ENCODE results near the gene TMEM204.

Gene TMEM204

GRCh38 chr16:1571012-1571671 is 37.7 kb downstream of the TMEM204 start:
- ChIA-PET CTCF (interaction anchor here (0.7 to 1.0 kb wide), 2 partner anchors 10 to 436 kb away, joined by 3 read pairs; no protein-coding TSS in a partner anchor), POLR2A (ENCODE audit: low non-redundant PET) (no interaction called here)
- no peak for TF ChIP-seq CTCF (conservative IDR thresholded peaks at IDR 0.05; ENCODE audit: low read depth)

GRCh38 chr16:1572673-1573072 is 39.2 kb downstream of the TMEM204 start:
- CTCF ChIA-PET: no interaction called here
- no peak overlapping the region for H3K27ac ChIP-seq
- no peak for TF ChIP-seq CTCF (conservative IDR thresholded peaks at IDR 0.05; ENCODE audit: low read depth)
- DNase-seq (ENCODE audit: low spot score): no peak
- POLR2A ChIA-PET (ENCODE audit: low non-redundant PET): interaction anchor here (0.6 kb wide), 1 partner anchor 99 kb away, joined by 4 read pairs; no protein-coding TSS in a partner anchor

More at GRCh38 chr16:1571012-1571671, 37.7 kb downstream of the TMEM204 start:
- no peak overlapping the region for H3K27ac ChIP-seq
- DNase-seq (ENCODE audit: low spot score): no peak

GRCh38 chr16:1573301-1573700 is 39.8 kb downstream of the TMEM204 start:
- TF ChIP-seq CTCF (conservative IDR thresholded peaks at IDR 0.05; ENCODE audit: low read depth): no peak
- no peak for DNase-seq (ENCODE audit: low spot score)
- no peak overlapping the region for H3K27ac ChIP-seq
- ChIA-PET CTCF (no interaction called here), POLR2A (ENCODE audit: low non-redundant PET) (interaction anchor here (0.5 to 0.6 kb wide), 2 partner anchors 61 to 100 kb away, joined by 3 to 4 read pairs; no protein-coding TSS in a partner anchor)

DNA sequence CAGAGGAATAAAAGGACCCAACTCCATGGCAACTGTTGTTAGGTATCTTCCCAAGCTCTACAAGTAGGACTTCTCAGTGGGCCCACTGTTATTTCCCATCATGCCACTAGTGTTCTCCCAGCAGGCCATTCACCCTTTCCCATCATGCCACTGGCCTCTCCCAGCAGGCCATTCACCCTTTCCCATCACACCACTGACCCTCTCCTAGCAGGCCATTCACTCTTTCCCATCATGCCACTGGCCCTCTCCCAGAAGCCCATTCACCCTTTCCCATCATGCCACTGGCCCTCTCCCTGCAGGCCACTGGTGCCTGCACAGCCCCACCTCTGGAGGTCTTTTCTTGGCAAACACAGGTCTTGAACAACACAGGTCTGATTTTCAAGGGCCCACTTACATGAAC is 42.1 kb downstream of the TMEM204 start:
- no peak for DNase-seq (ENCODE audit: low spot score)
- TF ChIP-seq CTCF (conservative IDR thresholded peaks at IDR 0.05; ENCODE audit: low read depth): no peak
- ChIA-PET POLR2A (ENCODE audit: low non-redundant PET) (no interaction called here), CTCF (no interaction called here)
- H3K27ac ChIP-seq: no peak overlapping the region

DNA sequence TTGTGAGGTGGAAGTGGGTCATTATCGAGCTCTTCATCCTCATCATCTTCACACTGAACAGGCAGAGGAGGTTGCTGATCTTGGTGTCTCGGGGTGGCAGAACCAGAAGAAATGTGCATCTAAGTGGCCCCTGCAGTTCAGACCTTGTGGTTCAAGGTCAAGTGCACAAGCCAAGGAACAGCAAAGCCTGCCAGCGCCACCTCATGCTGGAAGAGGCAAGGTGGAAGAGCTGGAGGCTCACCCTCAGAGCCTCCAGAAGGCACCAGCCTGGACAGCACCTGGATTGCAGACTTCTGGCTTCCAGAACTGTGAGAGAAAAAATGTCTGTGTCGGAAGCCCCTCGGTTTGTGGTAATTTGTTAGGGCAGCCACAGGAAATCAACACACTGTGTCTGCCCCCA is 45.7 kb downstream of the TMEM204 start:
- TF ChIP-seq CTCF (conservative IDR thresholded peaks at IDR 0.05; ENCODE audit: low read depth): no peak
- CTCF ChIA-PET: interaction anchor here (0.7 to 1.0 kb wide), 2 partner anchors 36 to 151 kb away, joined by 3 to 7 read pairs; no protein-coding TSS in a partner anchor
- POLR2A ChIA-PET (ENCODE audit: low non-redundant PET): interaction anchor here (0.6 to 0.7 kb wide), 2 partner anchors 9 to 201 kb away, joined by 3 read pairs; no protein-coding TSS in a partner anchor
- DNase-seq (ENCODE audit: low spot score): no peak
- no peak overlapping the region for H3K27ac ChIP-seq

- no peak for DNase-seq (ENCODE audit: low spot score)
- POLR2A ChIA-PET (ENCODE audit: low non-redundant PET): no interaction called here
- TF ChIP-seq CTCF (conservative IDR thresholded peaks at IDR 0.05; ENCODE audit: low read depth): no peak
- CTCF ChIA-PET: no interaction called here
- no peak overlapping the region for H3K27ac ChIP-seq
Observed at GRCh38 chr16:1580256-1580655, 46.8 kb downstream of the TMEM204 start.

Measured in RWPE1 (cell line).